ENCODE measurements around the gene SAPCD2.

Gene SAPCD2

GRCh38 chr9:137112564-137113384 is 42.4 kb upstream of the SAPCD2 start:
- H4K20me1 ChIP-seq (ENCODE audit: insufficient read depth, low read length) = no peaks in the 10 kb centered on the region
- no peaks in the 10 kb centered on the region for H3K9me3 ChIP-seq (replicated peaks; ENCODE audit: insufficient read depth, low read length)
- peaks cover 12% of the 10 kb centered on the region for H3K27me3 ChIP-seq (replicated peaks; ENCODE audit: insufficient read depth, low read length)
- no peak for DNase-seq
- no peak overlapping the region for H3K27ac ChIP-seq (ENCODE audit: low read length)
- no peaks in the 10 kb centered on the region for H3K79me2 ChIP-seq (ENCODE audit: low read length)
- H3K4me2 ChIP-seq (ENCODE audit: low read depth, low read length) = no peak overlapping the region
- H3F3A ChIP-seq (ENCODE audit: insufficient read depth, low read length) = no peaks in the 10 kb centered on the region
- no peak overlapping the region for H3K4me3 ChIP-seq (ENCODE audit: low read length)
- no peak overlapping the region for H3K9ac ChIP-seq (ENCODE audit: low read length)
- H3K9me2 ChIP-seq (replicated peaks; ENCODE audit: insufficient read depth, low read length) = no peaks in the 10 kb centered on the region
- H3K36me3 ChIP-seq (replicated peaks; ENCODE audit: insufficient read depth, low read length) = no peaks in the 10 kb centered on the region
- TF ChIP-seq EZH2 (optimal IDR thresholded peaks at IDR 0.05; ENCODE audit: low read depth, low read length) (no peak), CTCF (IDR thresholded peaks at IDR 0.05; ENCODE audit: low read length) (no peak), EZH2phosphoT487 (IDR thresholded peaks at IDR 0.05; ENCODE audit: low read length) (no peak)
- no peaks in the 10 kb centered on the region for H3K4me1 ChIP-seq (ENCODE audit: low read length)
- H2AFZ ChIP-seq (ENCODE audit: low read length) = no peak overlapping the region

GRCh38 chr9:137111788-137112563 is 41.6 kb upstream of the SAPCD2 start:
- Histone ChIP-seq H3K4me2 (ENCODE audit: low read depth, low read length) (no peak overlapping the region), H3K9me2 (replicated peaks; ENCODE audit: insufficient read depth, low read length) (no peaks in the 10 kb centered on the region), H3K36me3 (replicated peaks; ENCODE audit: insufficient read depth, low read length) (no peaks in the 10 kb centered on the region), H3K27me3 (replicated peaks; ENCODE audit: insufficient read depth, low read length) (peaks cover 6% of the 10 kb centered on the region; the same call in 1 of the 2 replicates), H2AFZ (ENCODE audit: low read length) (no peak overlapping the region), H3K79me2 (ENCODE audit: low read length) (no peaks in the 10 kb centered on the region), H3K27ac (ENCODE audit: low read length) (no peak overlapping the region), H3K9ac (ENCODE audit: low read length) (no peak overlapping the region), H3K4me3 (ENCODE audit: low read length) (no peak overlapping the region), H4K20me1 (ENCODE audit: insufficient read depth, low read length) (no peaks in the 10 kb centered on the region), H3K9me3 (replicated peaks; ENCODE audit: insufficient read depth, low read length) (no peaks in the 10 kb centered on the region), H3F3A (ENCODE audit: insufficient read depth, low read length) (no peaks in the 10 kb centered on the region), H3K4me1 (ENCODE audit: low read length) (no peaks in the 10 kb centered on the region)
- DNase-seq = no peak
- TF ChIP-seq EZH2 (optimal IDR thresholded peaks at IDR 0.05; ENCODE audit: low read depth, low read length) (no peak), EZH2phosphoT487 (IDR thresholded peaks at IDR 0.05; ENCODE audit: low read length) (no peak), CTCF (IDR thresholded peaks at IDR 0.05; ENCODE audit: low read length) (no peak)

- Histone ChIP-seq H3K4me2 (ENCODE audit: low read depth, low read length) (no peak overlapping the region), H3K79me2 (ENCODE audit: low read length) (no peaks in the 10 kb centered on the region), H3K27ac (ENCODE audit: low read length) (no peak overlapping the region), H4K20me1 (ENCODE audit: insufficient read depth, low read length) (no peaks in the 10 kb centered on the region), H3K27me3 (replicated peaks; ENCODE audit: insufficient read depth, low read length) (peaks cover 6% of the 10 kb centered on the region; the same call in 1 of the 2 replicates), H3F3A (ENCODE audit: insufficient read depth, low read length) (no peaks in the 10 kb centered on the region), H3K36me3 (replicated peaks; ENCODE audit: insufficient read depth, low read length) (no peaks in the 10 kb centered on the region), H2AFZ (ENCODE audit: low read length) (no peak overlapping the region), H3K9me2 (replicated peaks; ENCODE audit: insufficient read depth, low read length) (no peaks in the 10 kb centered on the region), H3K9me3 (replicated peaks; ENCODE audit: insufficient read depth, low read length) (no peaks in the 10 kb centered on the region), H3K4me3 (ENCODE audit: low read length) (no peak overlapping the region), H3K9ac (ENCODE audit: low read length) (no peak overlapping the region), H3K4me1 (ENCODE audit: low read length) (no peaks in the 10 kb centered on the region)
- no peak for DNase-seq
- TF ChIP-seq EZH2 (optimal IDR thresholded peaks at IDR 0.05; ENCODE audit: low read depth, low read length) (no peak), CTCF (IDR thresholded peaks at IDR 0.05; ENCODE audit: low read length) (no peak), EZH2phosphoT487 (IDR thresholded peaks at IDR 0.05; ENCODE audit: low read length) (no peak)
Observed at GRCh38 chr9:137110911-137111787, 40.8 kb upstream of the SAPCD2 start.

Data from MM.1S (cell line).